SK-N-MC (cell line): ENCODE data around the gene ADK.

Experiments used
- EZH2 ChIP-seq: fragments of 200-600 bp; sonication (generic); IDR thresholded peaks from one replicate; pipeline ENCODE4 v1.6.1; 2017; ENCODE audit warnings: antibody characterized with exemption
- POLR2AphosphoS5 ChIP-seq: IDR thresholded peaks from 2 replicates; pipeline ENCODE4 v1.6.1; 2012; ENCODE audit warnings: mild to moderate bottlenecking, low read depth, low read length, borderline replicate concordance

DNA sequence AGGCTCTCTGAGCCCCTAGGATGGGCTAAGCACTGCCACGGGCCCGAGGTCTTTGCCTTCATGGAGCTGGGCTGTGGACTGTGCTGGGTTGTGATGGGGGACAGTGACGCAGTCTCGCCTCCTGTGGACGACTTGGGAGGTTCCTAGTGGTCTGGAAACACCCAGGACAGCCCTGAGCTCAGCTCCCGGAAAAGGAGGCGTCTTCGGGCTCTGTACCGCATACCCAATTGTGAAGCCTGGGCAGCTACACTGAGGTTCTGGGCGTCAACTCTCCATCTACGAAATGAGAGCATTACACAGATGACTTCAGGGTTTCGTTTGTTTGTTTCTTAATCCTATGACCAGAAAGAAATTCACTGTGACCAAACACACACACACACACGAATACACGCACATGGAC is 595.8 kb downstream of the ADK start:
- no peak for TF ChIP-seq POLR2AphosphoS5
- no peak for TF ChIP-seq EZH2
